H1 (cell line): Measurements from ENCODE around the gene BRPF3. TPM values are rescaled to one million over a fixed set of nuclear protein-coding genes. Genes with fewer than 3 reads are reported as not detected.

Experiments used
- HDAC6 ChIP-seq: IDR thresholded peaks from one replicate; pipeline ENCODE4 v1.7.1; 2012; ENCODE audit warnings: low read depth, mild to moderate bottlenecking, inconsistent platforms, low read length, moderate library complexity
- TBP ChIP-seq: IDR thresholded peaks from 2 replicates; pipeline ENCODE4 v1.6.1; 2011; ENCODE audit warnings: low read depth, low read length, improper control_type of control experiment
- YY1 ChIP-seq: IDR thresholded peaks from 2 replicates; pipeline ENCODE4 v1.6.1; 2011; ENCODE audit warnings: low read depth, mild to moderate bottlenecking, low read length
- polyA plus RNA-seq, 7 experiments: library from polyadenylated mRNA; depleted of rRNA in 3 of 7; stranded (reverse) in 5 of 7; unstranded in 2 of 7; fragments of >200 nt in 5 of 7; fragments of 200-250 nt in 2 of 7; gene quantifications; 1 replicate in 5 of 7; 2 replicates in 1 of 7; 4 replicates in 1 of 7; pipeline versions ENCODE4 v1.2.1 to v1.2.3, GENCODE V29; 2011 to 2013; ENCODE audit warnings: missing spikeins in 2 of 7, mixed read lengths in 2 of 7
- total RNA-seq: library from RNA; stranded (reverse); fragmentation: NEBNext Ultra II Directional; extraction: Animal tissue kit (Norgen Biotek cat#: 25700); gene quantifications from 2 replicates; pipeline ENCODE4 v1.2.1, GENCODE V29; 2021
- TF ChIP-seq, protein P1 (sequence below): IDR thresholded peaks from 2 replicates; pipeline ENCODE4 v1.6.1; 2012; ENCODE audit warnings: low read length, inconsistent platforms
- TF ChIP-seq, protein P2 (sequence below): IDR thresholded peaks from 2 replicates; pipeline ENCODE4 v1.6.1; 2012; ENCODE audit warnings: inconsistent platforms

The BRPF3 gene
- total and polyA plus RNA-seq, 2 of the 8 experiments (the other 6 are each of a cell fraction or from before 2014, with no cell fraction given), result 26.0 to 37.5 TPM

DNA sequence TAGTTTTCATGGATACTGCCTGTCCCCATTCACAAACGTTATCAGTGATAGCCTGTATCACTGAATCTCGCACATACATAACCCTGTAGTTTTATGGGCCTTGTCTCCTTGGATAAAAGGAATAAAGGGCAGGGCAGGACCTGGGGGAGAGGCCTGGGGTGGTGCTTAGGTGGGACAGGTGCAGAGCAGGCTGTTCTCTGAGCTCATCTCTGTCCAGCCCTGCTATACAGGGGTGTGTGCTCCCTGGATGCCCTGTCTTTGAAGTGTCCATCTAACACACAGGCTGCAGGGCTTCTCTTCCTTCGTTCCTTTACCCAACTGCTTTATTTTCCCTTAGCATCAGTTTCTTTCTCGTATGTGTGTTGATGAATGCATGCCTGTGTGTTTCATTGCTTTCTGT is 26.4 kb downstream of the BRPF3 start (continued):
- no peak for TF ChIP-seq YY1
- TF ChIP-seq, protein P1, sequence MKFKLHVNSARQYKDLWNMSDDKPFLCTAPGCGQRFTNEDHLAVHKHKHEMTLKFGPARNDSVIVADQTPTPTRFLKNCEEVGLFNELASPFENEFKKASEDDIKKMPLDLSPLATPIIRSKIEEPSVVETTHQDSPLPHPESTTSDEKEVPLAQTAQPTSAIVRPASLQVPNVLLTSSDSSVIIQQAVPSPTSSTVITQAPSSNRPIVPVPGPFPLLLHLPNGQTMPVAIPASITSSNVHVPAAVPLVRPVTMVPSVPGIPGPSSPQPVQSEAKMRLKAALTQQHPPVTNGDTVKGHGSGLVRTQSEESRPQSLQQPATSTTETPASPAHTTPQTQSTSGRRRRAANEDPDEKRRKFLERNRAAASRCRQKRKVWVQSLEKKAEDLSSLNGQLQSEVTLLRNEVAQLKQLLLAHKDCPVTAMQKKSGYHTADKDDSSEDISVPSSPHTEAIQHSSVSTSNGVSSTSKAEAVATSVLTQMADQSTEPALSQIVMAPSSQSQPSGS, result no peak
- TF ChIP-seq, protein P2, sequence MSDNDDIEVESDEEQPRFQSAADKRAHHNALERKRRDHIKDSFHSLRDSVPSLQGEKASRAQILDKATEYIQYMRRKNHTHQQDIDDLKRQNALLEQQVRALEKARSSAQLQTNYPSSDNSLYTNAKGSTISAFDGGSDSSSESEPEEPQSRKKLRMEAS, result no peak
- no peak for TF ChIP-seq TBP
- no peak for TF ChIP-seq HDAC6
